MCF 10A (cell line): ENCODE results near the gene EPN3. TPM values are rescaled to one million over a fixed set of nuclear protein-coding genes. Genes with fewer than 3 reads are reported as not detected.

Experiments
- BruUV-seq: library from RNA; stranded (reverse); fragments of 400-500 nt; replicated peaks from 2 replicates; lab custom pipeline; 2021; lab: Mats Ljungman, UMichigan
- CTCF ChIA-PET: fragments of 300-600 bp; sonication (Branson Sonifier 250); formaldehyde crosslinking; extraction: SDS; loops from one replicate; lab custom pipeline; 2021; ENCODE audit warnings: antibody characterized with exemption, inconsistent platforms; lab: Yijun Ruan, JAX
- POLR2A ChIA-PET: fragments of 300-600, 350-650 bp; sonication (Branson Sonifier 250); formaldehyde crosslinking; extraction: SDS; loops from one replicate; lab custom pipeline; 2020; ENCODE audit warnings: antibody characterized with exemption, inconsistent platforms; lab: Yijun Ruan, JAX
- DNase-seq: peaks from one replicate; pipeline ENCODE4 v3.0.0-alpha.2; 2018; ENCODE audit not compliant: unreplicated experiment
- H3K27ac Mint-ChIP-seq: one replicate; pipeline ENCODE4 v1.8.0; 2022; ENCODE audit warnings: mild to moderate bottlenecking, low read depth, mixed read lengths; ENCODE audit not compliant: unreplicated experiment
- H3K27me3 Mint-ChIP-seq: one replicate; pipeline ENCODE4 v1.8.0; 2022; ENCODE audit warnings: mixed read lengths; ENCODE audit not compliant: insufficient read depth, unreplicated experiment
- H3K36me3 Mint-ChIP-seq: one replicate; pipeline ENCODE4 v1.8.0; 2022; ENCODE audit warnings: mild to moderate bottlenecking, moderate library complexity, mixed read lengths; ENCODE audit not compliant: insufficient read depth, unreplicated experiment
- H3K4me1 Mint-ChIP-seq: one replicate; pipeline ENCODE4 v1.8.0; 2022; ENCODE audit warnings: mixed read lengths; ENCODE audit not compliant: insufficient read depth, unreplicated experiment
- H3K4me3 Mint-ChIP-seq: one replicate; pipeline ENCODE4 v1.8.0; 2022; ENCODE audit warnings: mild to moderate bottlenecking, moderate library complexity, mixed read lengths; ENCODE audit not compliant: unreplicated experiment
- H3K9me3 Mint-ChIP-seq: one replicate; pipeline ENCODE4 v1.8.0; 2022; ENCODE audit warnings: mixed read lengths; ENCODE audit not compliant: unreplicated experiment
- CTCF ChIP-seq: fragments of 200-600 bp; IDR thresholded peaks from one replicate; pipeline ENCODE4 v1.8.0; 2022; ENCODE audit warnings: antibody characterized with exemption, mild to moderate bottlenecking; ENCODE audit not compliant: unreplicated experiment
- intact Hi-C: fragments of 100-400 bp; cut with micrococcal nuclease; formaldehyde crosslinking; loops from 2 replicates; pipeline ENCODE4 v1.14.1; 2022
- total RNA-seq: library from RNA; stranded (reverse); gene quantifications from 2 replicates; pipeline ENCODE4 v1.2.3, GENCODE V29; 2022

The EPN3 gene
- total RNA-seq, 1 experiment from 2014 or later = 4.4 TPM

DNA sequence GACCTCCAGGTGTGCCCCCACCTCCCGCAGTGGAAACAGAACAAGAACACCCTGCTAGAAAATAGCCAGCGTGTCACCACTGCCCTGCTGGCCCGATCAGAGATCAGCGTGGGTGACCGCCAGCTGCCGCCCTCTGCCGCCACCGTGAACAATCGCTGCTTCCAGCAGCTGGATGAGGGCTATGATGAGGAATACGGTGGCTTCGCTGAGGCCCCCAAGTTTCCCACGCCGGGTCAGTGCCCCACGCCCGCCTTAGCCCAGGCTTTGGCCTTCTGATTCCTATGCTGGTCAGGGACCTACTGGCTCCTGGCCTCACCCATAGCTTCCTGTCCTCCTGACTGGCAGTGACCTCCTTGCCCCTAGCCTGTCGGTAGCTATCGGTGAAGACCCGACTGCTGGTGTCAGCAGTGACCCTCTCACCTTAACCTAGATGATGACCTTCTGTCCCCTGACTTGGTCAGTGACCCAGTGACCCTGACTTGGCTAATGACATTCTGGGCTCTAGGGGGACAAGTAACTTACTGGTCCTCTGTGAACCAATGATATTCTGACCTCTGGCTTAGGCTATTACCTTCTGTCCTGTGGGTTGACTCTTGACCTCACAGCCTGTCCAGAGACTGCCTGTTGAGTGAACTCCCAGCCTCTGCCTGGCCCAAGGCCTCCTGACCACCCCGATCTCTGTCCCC is 16.9 kb downstream of the EPN3 start:
- Mint-ChIP-seq H3K4me3 (no peak overlapping the region), H3K36me3 (peaks cover 6% of the 10 kb centered on the region), H3K9me3 (no peaks in the 10 kb centered on the region), H3K4me1 (peaks cover 6% of the 10 kb centered on the region), H3K27me3 (no peaks in the 10 kb centered on the region), H3K27ac (no peak overlapping the region)
- BruUV-seq = TSS peak; percentile 23
- TF ChIP-seq CTCF = no peak
- intact Hi-C loops = loop anchor here (5.0 to 10.0 kb wide), 2 partner anchors 133 to 405 kb away; no protein-coding TSS in a partner anchor
- CTCF ChIA-PET = interaction anchor here (0.6 to 3.2 kb wide), 5 partner anchors 76 to 617 kb away, joined by 3 to 23 read pairs (median 7); partner anchors contain the start of gene NME2
- DNase-seq = no peak
- POLR2A ChIA-PET = interaction anchor here (0.6 kb wide), 1 partner anchor 152 kb away, joined by 3 read pairs; no protein-coding TSS in a partner anchor

DNA sequence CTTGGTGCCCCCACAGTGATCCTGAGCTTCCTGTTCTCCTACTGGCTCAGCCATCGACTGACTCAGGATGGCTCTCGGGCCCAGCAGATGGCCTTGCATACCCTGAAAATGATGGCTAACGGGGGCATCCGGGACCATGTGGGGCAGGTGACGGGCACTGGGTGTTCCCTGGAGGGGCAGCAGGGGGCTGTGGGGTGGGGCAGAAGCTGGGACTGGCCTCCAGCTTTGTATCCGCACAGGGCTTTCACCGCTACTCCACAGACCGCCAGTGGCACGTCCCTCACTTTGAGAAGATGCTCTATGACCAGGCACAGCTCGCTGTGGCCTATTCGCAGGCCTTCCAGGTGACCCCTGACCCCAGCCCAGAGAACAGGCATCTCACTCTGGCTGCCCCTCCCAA is 17.4 kb downstream of the EPN3 start:
- CTCF ChIA-PET = interaction anchor here (0.6 to 3.2 kb wide), 11 partner anchors 10 to 617 kb away, joined by 3 to 23 read pairs (median 5); partner anchors contain the start of gene NME2
- peaks cover 6% of the 10 kb centered on the region for H3K4me1 Mint-ChIP-seq
- H3K27ac Mint-ChIP-seq = no peak overlapping the region
- no peak for TF ChIP-seq CTCF
- no peak overlapping the region for H3K4me3 Mint-ChIP-seq
- BruUV-seq = no TSS peak
- intact Hi-C loops = loop anchor here (5.0 to 10.0 kb wide), 2 partner anchors 132 to 405 kb away; no protein-coding TSS in a partner anchor
- no peak for DNase-seq
- no peaks in the 10 kb centered on the region for H3K9me3 Mint-ChIP-seq
- POLR2A ChIA-PET = interaction anchor here (0.6 kb wide), 1 partner anchor 152 kb away, joined by 3 read pairs; no protein-coding TSS in a partner anchor
- peaks cover 6% of the 10 kb centered on the region for H3K36me3 Mint-ChIP-seq
- H3K27me3 Mint-ChIP-seq = no peaks in the 10 kb centered on the region

DNA sequence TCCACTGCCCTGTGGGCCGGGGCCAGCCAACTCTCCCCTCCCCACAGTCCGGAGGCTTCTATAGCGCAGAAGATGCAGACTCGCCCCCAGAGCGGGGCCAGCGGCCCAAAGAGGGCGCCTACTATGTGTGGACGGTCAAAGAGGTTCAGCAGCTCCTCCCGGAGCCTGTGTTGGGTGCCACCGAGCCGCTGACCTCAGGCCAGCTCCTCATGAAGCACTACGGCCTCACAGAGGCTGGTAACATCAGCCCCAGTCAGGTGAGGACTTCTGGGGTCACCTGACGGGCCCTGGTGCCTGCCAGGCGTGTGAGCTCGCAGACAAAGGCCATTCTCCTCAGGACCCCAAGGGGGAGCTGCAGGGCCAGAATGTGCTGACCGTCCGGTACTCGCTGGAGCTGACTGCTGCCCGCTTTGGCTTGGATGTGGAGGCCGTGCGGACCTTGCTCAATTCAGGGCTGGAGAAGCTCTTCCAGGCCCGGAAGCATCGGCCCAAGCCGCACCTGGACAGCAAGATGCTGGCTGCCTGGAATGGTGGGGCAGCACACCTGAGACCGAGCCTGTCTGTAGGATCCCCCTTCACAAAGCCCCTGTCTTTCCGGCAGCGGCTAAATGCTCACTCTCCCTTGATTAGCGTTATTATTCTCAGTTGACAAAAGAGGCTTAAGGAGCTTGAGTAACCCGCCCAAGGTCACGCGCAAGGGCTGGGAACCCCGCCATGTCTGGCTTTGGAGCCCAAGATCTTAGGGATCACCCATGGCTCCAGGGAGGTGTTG is 18.3 kb downstream of the EPN3 start:
- DNase-seq = peak; percentile 64
- peaks cover 6% of the 10 kb centered on the region for H3K36me3 Mint-ChIP-seq
- TF ChIP-seq CTCF = peak; percentile 54
- no peak overlapping the region for H3K27ac Mint-ChIP-seq
- ChIA-PET POLR2A (interaction anchor here (0.6 kb wide), 1 partner anchor 128 kb away, joined by 3 read pairs; no protein-coding TSS in a partner anchor), CTCF (interaction anchor here (0.6 to 3.2 kb wide), 16 partner anchors 9 to 292 kb away, joined by 3 to 23 read pairs (median 4); no protein-coding TSS in a partner anchor)
- peaks cover 6% of the 10 kb centered on the region for H3K4me1 Mint-ChIP-seq
- H3K27me3 Mint-ChIP-seq = no peaks in the 10 kb centered on the region
- H3K9me3 Mint-ChIP-seq = no peaks in the 10 kb centered on the region
- intact Hi-C loops = no loop called here
- no peak overlapping the region for H3K4me3 Mint-ChIP-seq
- no TSS peak for BruUV-seq
